GM10248 (cell line): ENCODE data around the gene MYG1.
A peak's percentile ranks its signal among the peaks of the same experiment; 100 is the strongest.

Source experiments
- CTCF ChIA-PET: fragments of 300-600 bp; sonication (Branson Sonifier 250); formaldehyde crosslinking; extraction: SDS; loops from one replicate; lab custom pipeline; 2021; ENCODE audit warnings: antibody characterized with exemption; lab: Yijun Ruan, JAX
- POLR2A ChIA-PET: fragments of 350-650 bp; sonication (Branson Sonifier 250); formaldehyde crosslinking; extraction: SDS; loops from one replicate; lab custom pipeline; 2020; ENCODE audit warnings: antibody characterized with exemption; lab: Yijun Ruan, JAX
- DNase-seq: peaks from one replicate; pipeline ENCODE4 v3.0.0; 2012; ENCODE audit errors: extremely low spot score
- CTCF ChIP-seq: IDR thresholded peaks from 2 replicates; pipeline ENCODE4 v1.5.1; 2012; ENCODE audit warnings: mild to moderate bottlenecking, low read depth; ENCODE audit errors: extremely low read depth, missing control alignments, control extremely low read depth

The MYG1 gene

GRCh38 chr12:53267999-53268629, 31.4 kb upstream of the MYG1 start, which contains the start of gene ESPL1:
ESPL1 (plus strand) TSS chr12:53268299; CDS start chr12:53268767, 468 bp downstream.
- peak; percentile 92 for DNase-seq

GRCh38 chr12:53268630-53269562, 30.6 kb upstream of the MYG1 start:
- DNase-seq = no peak
- CTCF ChIA-PET = interaction anchor here (0.8 to 7.7 kb wide), 21 partner anchors 9 to 176 kb away, joined by 3 to 92 read pairs (median 7); partner anchors contain the start of genes AAAS, CSAD, ITGB7 and MYG1
- POLR2A ChIA-PET = interaction anchor here (0.5 to 1.2 kb wide), 3 partner anchors 10 to 52 kb away, joined by 3 to 5 read pairs (median 3); partner anchors contain the start of genes AAAS and MYG1
- no peak for TF ChIP-seq CTCF

More at GRCh38 chr12:53267999-53268629, 31.4 kb upstream of the MYG1 start, which contains the start of gene ESPL1:
- TF ChIP-seq CTCF = peak; percentile 39
- POLR2A ChIA-PET = interaction anchor here (0.5 to 1.3 kb wide), 4 partner anchors 9 to 57 kb away, joined by 3 to 5 read pairs (median 3); partner anchors contain the start of gene MYG1
- CTCF ChIA-PET = interaction anchor here (0.7 to 7.7 kb wide), 19 partner anchors 10 to 202 kb away, joined by 3 to 92 read pairs (median 9); partner anchors contain the start of genes AAAS, MYG1 and PFDN5

- POLR2A ChIA-PET = no interaction called here
These were observed 25.1 kb upstream of the MYG1 start for GRCh38 chr12:53274445-53274844.

GRCh38 chr12:53276511-53276910, 23.0 kb upstream of the MYG1 start:
- DNase-seq = no peak
- CTCF ChIA-PET = interaction anchor here (0.9 to 25.5 kb wide), 4 partner anchors 9 to 69 kb away, joined by 7 to 383 read pairs (median 22); partner anchors contain the start of genes AAAS, ESPL1 and ITGB7
- no peak for TF ChIP-seq CTCF
- POLR2A ChIA-PET = no interaction called here

More at GRCh38 chr12:53274445-53274844, 25.1 kb upstream of the MYG1 start:
- no peak for TF ChIP-seq CTCF
- DNase-seq = no peak
- CTCF ChIA-PET = interaction anchor here (1.6 kb wide), 1 partner anchor 20 kb away, joined by 4 read pairs; the partner anchor contains the start of gene PFDN5

GRCh38 chr12:53277981-53278380, 21.5 kb upstream of the MYG1 start:
- CTCF ChIA-PET = interaction anchor here (0.8 to 25.5 kb wide), 7 partner anchors 10 to 105 kb away, joined by 3 to 383 read pairs (median 13); partner anchors contain the start of genes AAAS, ESPL1 and ITGB7
- no peak for TF ChIP-seq CTCF
- DNase-seq = no peak
- POLR2A ChIA-PET = interaction anchor here (0.6 to 0.7 kb wide), 2 partner anchors 16 to 59 kb away, joined by 6 to 7 read pairs; no protein-coding TSS in a partner anchor
